IMR-90 (cell line): ENCODE results near the gene PLEKHA8.

Experiments
- BHLHE40 ChIP-seq: fragments of 150-350 bp; IDR thresholded peaks from 2 replicates; pipeline ENCODE4 v1.6.1; 2016; ENCODE audit warnings: mild to moderate bottlenecking, low read depth, low read length
- CEBPB ChIP-seq: IDR thresholded peaks from 2 replicates; pipeline ENCODE4 v1.6.1; 2012; ENCODE audit warnings: low read depth, low read length, improper control_type of control experiment
- CTCF ChIP-seq: conservative IDR thresholded peaks from 2 replicates; pipeline ENCODE4 v1.5.1; 2012; ENCODE audit warnings: mild to moderate bottlenecking, low read depth, low read length, improper control_type of control experiment
- FOS ChIP-seq: fragments of 150-350 bp; IDR thresholded peaks from 2 replicates; pipeline ENCODE4 v1.6.1; 2016; ENCODE audit warnings: low read depth, low read length
- MAFK ChIP-seq: IDR thresholded peaks from 2 replicates; pipeline ENCODE4 v1.6.1; 2012; ENCODE audit warnings: low read depth, low read length, improper control_type of control experiment
- POLR2A ChIP-seq: IDR thresholded peaks from 2 replicates; pipeline ENCODE4 v1.6.1; 2012; ENCODE audit warnings: mild to moderate bottlenecking, low read depth, low read length
- RFX5 ChIP-seq: IDR thresholded peaks from 2 replicates; pipeline ENCODE4 v1.8.0; 2012; ENCODE audit warnings: low read depth, mild to moderate bottlenecking, low read length, moderate library complexity

- TF ChIP-seq CTCF (no peak), POLR2A (no peak), FOS (peak; percentile 90), RFX5 (no peak), MAFK (no peak), BHLHE40 (no peak), CEBPB (peak; percentile 92)
Measured at GRCh38 chr7:30168835-30169573, 140.8 kb downstream of the PLEKHA8 start.
